ENCODE measurements around the gene ZNF516.

The ZNF516 gene

GRCh38 chr18:76314496-76314895 is 180.5 kb downstream of the ZNF516 start:
- in situ Hi-C loops (cut with MboI; ENCODE audit: low sequenced_read_pairs, unreplicated experiment): no loop called here
- no peak for DNase-seq (ENCODE audit: low spot score)
- no peak for TF ChIP-seq CTCF (IDR thresholded peaks at IDR 0.05; ENCODE audit: borderline replicate concordance, control extremely low read depth, extremely low read depth, insufficient read depth, missing control alignments)

GRCh38 chr18:76314015-76314414 is 181.0 kb downstream of the ZNF516 start:
- no peak for DNase-seq (ENCODE audit: low spot score)
- no peak for TF ChIP-seq CTCF (IDR thresholded peaks at IDR 0.05; ENCODE audit: borderline replicate concordance, control extremely low read depth, extremely low read depth, insufficient read depth, missing control alignments)
- in situ Hi-C loops (cut with MboI; ENCODE audit: low sequenced_read_pairs, unreplicated experiment): no loop called here
